ENCODE data around the gene PXN. TPM values are rescaled to one million over a fixed set of nuclear protein-coding genes. Genes with fewer than 3 reads are reported as not detected.
"Not testable (repeated sequence)": the region's sequence is repeated elsewhere in the genome, so short reads cannot be mapped to it uniquely, and the experiment has no call there.

Gene PXN
- total RNA-seq, 2 donors from 2014 or later, result 34.7 to 76.7 TPM

- no peak for TF ChIP-seq CTCF (IDR thresholded peaks at IDR 0.05)
- peak overlapping the region in 1 of 2 donors; percentile 29 for H3K4me3 ChIP-seq
- no peaks in the 10 kb centered on the region for H3K9me3 ChIP-seq
- H3K36me3 ChIP-seq, result no peaks in the 10 kb centered on the region
- H3K27me3 ChIP-seq, result no peaks in the 10 kb centered on the region
- H3K27ac ChIP-seq, result peak overlapping the region; percentile 43 to 90
- H3K4me1 ChIP-seq, result peaks cover 2 to 94% of the 10 kb centered on the region in 2 donors
- DNase-seq (ENCODE audit: low spot score), result no peak
Measured at GRCh38 chr12:120247183-120247582, 18.3 kb downstream of the PXN start.

GRCh38 chr12:120246705-120247104 is 18.8 kb downstream of the PXN start:
- H3K4me3 ChIP-seq; DNase-seq (ENCODE audit: low spot score); H3K9me3 ChIP-seq; H3K27me3 ChIP-seq; H3K36me3 ChIP-seq: not testable (repeated sequence)
- Histone ChIP-seq H3K27ac (peak overlapping the region; percentile 43 to 90), H3K4me1 (peaks cover 2 to 94% of the 10 kb centered on the region in 2 donors)

- Histone ChIP-seq H3K27me3 (no peaks in the 10 kb centered on the region), H3K4me1 (peaks cover 0 to 94% of the 10 kb centered on the region in 2 donors), H3K36me3 (no peaks in the 10 kb centered on the region), H3K27ac (peak overlapping the region; percentile 67 to 72), H3K4me3 (no peak overlapping the region), H3K9me3 (no peaks in the 10 kb centered on the region)
- no peak for TF ChIP-seq CTCF (IDR thresholded peaks at IDR 0.05)
- DNase-seq (ENCODE audit: low spot score), result no peak
Measured at GRCh38 chr12:120242971-120243699, 22.4 kb downstream of the PXN start.

- no peaks in the 10 kb centered on the region for H3K9me3 ChIP-seq
- TF ChIP-seq CTCF (IDR thresholded peaks at IDR 0.05), result no peak
- no peaks in the 10 kb centered on the region for H3K36me3 ChIP-seq
- DNase-seq (ENCODE audit: low spot score), result no peak
- H3K27me3 ChIP-seq, result no peaks in the 10 kb centered on the region
- H3K4me3 ChIP-seq, result no peak overlapping the region
- H3K4me1 ChIP-seq, result peaks cover 0 to 94% of the 10 kb centered on the region in 2 donors
- H3K27ac ChIP-seq, result peak overlapping the region; percentile 67 to 72
Measured at GRCh38 chr12:120242275-120242799, 23.2 kb downstream of the PXN start.

GRCh38 chr12:120241561-120242274 is 23.8 kb downstream of the PXN start:
- peaks cover 0 to 94% of the 10 kb centered on the region in 2 donors for H3K4me1 ChIP-seq
- no peak for TF ChIP-seq CTCF (IDR thresholded peaks at IDR 0.05)
- peak overlapping the region; percentile 67 to 72 for H3K27ac ChIP-seq
- no peaks in the 10 kb centered on the region for H3K27me3 ChIP-seq
- no peaks in the 10 kb centered on the region for H3K9me3 ChIP-seq
- no peak for DNase-seq (ENCODE audit: low spot score)
- H3K36me3 ChIP-seq, result no peaks in the 10 kb centered on the region
- no peak overlapping the region for H3K4me3 ChIP-seq

- H3K4me1 ChIP-seq, result peaks cover 2 to 95% of the 10 kb centered on the region in 2 donors
- TF ChIP-seq CTCF (IDR thresholded peaks at IDR 0.05), result no peak
- H3K27ac ChIP-seq, result peak overlapping the region; percentile 67 to 72
- H3K9me3 ChIP-seq, result no peaks in the 10 kb centered on the region
- no peak for DNase-seq (ENCODE audit: low spot score)
- no peak overlapping the region for H3K4me3 ChIP-seq
- H3K27me3 ChIP-seq, result no peaks in the 10 kb centered on the region
- no peaks in the 10 kb centered on the region for H3K36me3 ChIP-seq
Measured at GRCh38 chr12:120240495-120240833, 25.1 kb downstream of the PXN start.

Measured in right atrium auricular region (tissue), 2 donors.